GM23338 (cell line): Measurements from ENCODE around the gene TAF4. TPM values are rescaled to one million over a fixed set of nuclear protein-coding genes. Genes with fewer than 3 reads are reported as not detected.

ENCODE experiments used
- EZH2phosphoT487 ChIP-seq: fragments of 200-600 bp; sonication (generic); IDR thresholded peaks from one replicate; pipeline ENCODE4 v1.8.1; 2018; ENCODE audit warnings: antibody characterized with exemption; ENCODE audit not compliant: unreplicated experiment
- NANOG ChIP-seq: IDR thresholded peaks from 2 replicates; pipeline ENCODE4 v1.6.1; 2016; ENCODE audit warnings: antibody characterized with exemption, borderline replicate concordance
- POLR2AphosphoS5 ChIP-seq: IDR thresholded peaks from 2 replicates; pipeline ENCODE4 v1.6.1; 2016; ENCODE audit warnings: antibody characterized with exemption, low read depth
- REST ChIP-seq: IDR thresholded peaks from one replicate; pipeline ENCODE4 v1.6.1; 2018; ENCODE audit warnings: antibody characterized with exemption; ENCODE audit not compliant: unreplicated experiment
- STAT1 ChIP-seq: IDR thresholded peaks from one replicate; pipeline ENCODE4 v1.6.1; 2016; ENCODE audit warnings: antibody characterized with exemption; ENCODE audit not compliant: unreplicated experiment
- ZNF462 ChIP-seq: fragments of 250-450 bp; sonication (Bioruptor Pico); IDR thresholded peaks from 2 replicates; pipeline ENCODE4 v1.5.0; 2020; ENCODE audit warnings: mild to moderate bottlenecking, moderate library complexity
- polyA plus RNA-seq: library from polyadenylated mRNA; unstranded; fragments of >200 nt; fragmentation: Nextera tagmentation; extraction: Ambion mirVana; gene quantifications from 2 replicates; pipeline ENCODE4 v1.2.1, GENCODE V29; 2016
- total RNA-seq: library from RNA; depleted of rRNA; stranded (reverse); fragments of >200 nt; shearing (Covaris generic); gene quantifications from 2 replicates; pipeline ENCODE4 v1.2.3, GENCODE V29; 2014

TAF4 gene
- total and polyA plus RNA-seq, 2 experiments from 2014 or later = 7.2 to 60.0 TPM

- TF ChIP-seq ZNF462 = no peak
- no peak for TF ChIP-seq POLR2AphosphoS5
- no peak for TF ChIP-seq REST
- TF ChIP-seq NANOG = no peak
- no peak for TF ChIP-seq STAT1
- TF ChIP-seq EZH2phosphoT487 = no peak
Observed at GRCh38 chr20:62011403-62011790, 54.3 kb downstream of the TAF4 start (continued).
